Peyer's patch (tissue), 4 donors: ENCODE measurements around the gene OR2Z1. TPM values are rescaled to one million over a fixed set of nuclear protein-coding genes. Genes with fewer than 3 reads are reported as not detected.
"Not testable (repeated sequence)": the region's sequence is repeated elsewhere in the genome, so short reads cannot be mapped to it uniquely, and the experiment has no call there.

Experiments
- DNase-seq, 3 donors: peaks; one replicate each; pipeline ENCODE4 v3.0.0-alpha.2; 2017 to 2019
- H3K27ac ChIP-seq, 4 donors: fragments of 200-600 bp; sonication (generic); one replicate each; pipeline ENCODE4 v1.5.1; 2016 to 2019
- H3K27me3 ChIP-seq, 2 donors: fragments of 200-600 bp; sonication (generic); one replicate each; pipeline ENCODE4 v1.5.1; 2019
- H3K36me3 ChIP-seq, 3 donors: fragments of 200-600 bp; sonication (generic); one replicate each; pipeline ENCODE4 v1.5.1; 2016 to 2019
- H3K4me1 ChIP-seq, 4 donors: fragments of 200-600 bp; sonication (generic); one replicate each; pipeline ENCODE4 v1.5.1; 2016 to 2019
- H3K4me3 ChIP-seq, 4 donors: fragments of 200-600 bp; sonication (generic); 1 replicate in 3 of 4; 2 replicates in 1 of 4; pipeline ENCODE4 v1.5.1; 2016 to 2019; ENCODE audit warnings: mild to moderate bottlenecking in 1 of 4
- H3K9me3 ChIP-seq, 4 donors: fragments of 200-600 bp; sonication (generic); one replicate each; pipeline ENCODE4 v1.5.1; 2016 to 2019; ENCODE audit warnings: mild to moderate bottlenecking in 1 of 4
- POLR2A ChIP-seq, 2 donors: fragments of 450-650 bp; IDR thresholded peaks; one replicate each; pipeline ENCODE4 v1.5.1; 2017; ENCODE audit warnings: antibody characterized with exemption in 2 of 2, mild to moderate bottlenecking in 2 of 2, moderate library complexity in 2 of 2
- total RNA-seq, 4 donors: library from RNA; depleted of rRNA; stranded (reverse); fragments of >200 nt; gene quantifications; one replicate each; pipeline ENCODE4 v1.1.0, GENCODE V29; 2016
- TF ChIP-seq, protein P1 (sequence below), 6 experiments: fragments of 450-650 bp in 4 of 6; fragments of 200-600 bp in 2 of 6; sonication (generic) in 1 of 6; IDR thresholded peaks; one replicate each; pipeline ENCODE4 v1.5.1; 2017 to 2019; ENCODE audit warnings: antibody characterized with exemption in 6 of 6, mild to moderate bottlenecking in 3 of 6, moderate library complexity in 1 of 6

The OR2Z1 gene
- total RNA-seq, 4 donors from 2014 or later: not detected

- Histone ChIP-seq H3K27ac (no peak overlapping the region), H3K36me3 (no peaks in the 10 kb centered on the region), H3K27me3 (no peaks in the 10 kb centered on the region), H3K9me3 (no peaks in the 10 kb centered on the region), H3K4me3 (no peak overlapping the region), H3K4me1 (no peaks in the 10 kb centered on the region)
- DNase-seq: no peak
- no peak for TF ChIP-seq POLR2A (IDR thresholded peaks at IDR 0.05)
- TF ChIP-seq, protein P1, sequence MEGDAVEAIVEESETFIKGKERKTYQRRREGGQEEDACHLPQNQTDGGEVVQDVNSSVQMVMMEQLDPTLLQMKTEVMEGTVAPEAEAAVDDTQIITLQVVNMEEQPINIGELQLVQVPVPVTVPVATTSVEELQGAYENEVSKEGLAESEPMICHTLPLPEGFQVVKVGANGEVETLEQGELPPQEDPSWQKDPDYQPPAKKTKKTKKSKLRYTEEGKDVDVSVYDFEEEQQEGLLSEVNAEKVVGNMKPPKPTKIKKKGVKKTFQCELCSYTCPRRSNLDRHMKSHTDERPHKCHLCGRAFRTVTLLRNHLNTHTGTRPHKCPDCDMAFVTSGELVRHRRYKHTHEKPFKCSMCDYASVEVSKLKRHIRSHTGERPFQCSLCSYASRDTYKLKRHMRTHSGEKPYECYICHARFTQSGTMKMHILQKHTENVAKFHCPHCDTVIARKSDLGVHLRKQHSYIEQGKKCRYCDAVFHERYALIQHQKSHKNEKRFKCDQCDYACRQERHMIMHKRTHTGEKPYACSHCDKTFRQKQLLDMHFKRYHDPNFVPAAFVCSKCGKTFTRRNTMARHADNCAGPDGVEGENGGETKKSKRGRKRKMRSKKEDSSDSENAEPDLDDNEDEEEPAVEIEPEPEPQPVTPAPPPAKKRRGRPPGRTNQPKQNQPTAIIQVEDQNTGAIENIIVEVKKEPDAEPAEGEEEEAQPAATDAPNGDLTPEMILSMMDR (IDR thresholded peaks at IDR 0.05): no peak
Measured at GRCh38 chr19:8722032-8722431, 598 bp downstream of the OR2Z1 start.

DNA sequence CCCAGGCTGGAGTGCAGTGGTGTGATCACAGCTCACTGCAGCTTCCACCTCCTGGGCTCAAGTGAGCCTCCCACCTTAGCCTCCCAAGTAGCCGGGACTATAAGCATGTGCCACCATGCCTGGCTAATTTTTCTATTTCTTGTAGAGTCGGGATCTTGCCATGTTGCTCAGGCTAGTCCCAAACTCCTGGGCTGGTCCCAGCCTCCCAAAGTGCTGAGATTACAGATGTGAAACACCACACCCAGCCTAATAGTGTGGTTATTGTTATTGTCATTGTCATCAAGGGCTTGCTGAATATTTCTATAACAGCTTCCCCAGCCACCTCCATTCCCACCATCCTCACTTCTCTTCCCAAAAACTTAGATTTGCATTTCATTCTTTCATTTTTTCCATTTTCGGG is 2.8 kb downstream of the OR2Z1 start:
- Histone ChIP-seq H3K36me3 (no peaks in the 10 kb centered on the region), H3K9me3 (no peaks in the 10 kb centered on the region), H3K4me1 (no peaks in the 10 kb centered on the region), H3K27me3 (no peaks in the 10 kb centered on the region), H3K27ac (no peak overlapping the region), H3K4me3 (no peak overlapping the region)
- TF ChIP-seq, protein P1 (IDR thresholded peaks at IDR 0.05): no peak
- TF ChIP-seq POLR2A (IDR thresholded peaks at IDR 0.05): no peak
- DNase-seq: no peak

DNA sequence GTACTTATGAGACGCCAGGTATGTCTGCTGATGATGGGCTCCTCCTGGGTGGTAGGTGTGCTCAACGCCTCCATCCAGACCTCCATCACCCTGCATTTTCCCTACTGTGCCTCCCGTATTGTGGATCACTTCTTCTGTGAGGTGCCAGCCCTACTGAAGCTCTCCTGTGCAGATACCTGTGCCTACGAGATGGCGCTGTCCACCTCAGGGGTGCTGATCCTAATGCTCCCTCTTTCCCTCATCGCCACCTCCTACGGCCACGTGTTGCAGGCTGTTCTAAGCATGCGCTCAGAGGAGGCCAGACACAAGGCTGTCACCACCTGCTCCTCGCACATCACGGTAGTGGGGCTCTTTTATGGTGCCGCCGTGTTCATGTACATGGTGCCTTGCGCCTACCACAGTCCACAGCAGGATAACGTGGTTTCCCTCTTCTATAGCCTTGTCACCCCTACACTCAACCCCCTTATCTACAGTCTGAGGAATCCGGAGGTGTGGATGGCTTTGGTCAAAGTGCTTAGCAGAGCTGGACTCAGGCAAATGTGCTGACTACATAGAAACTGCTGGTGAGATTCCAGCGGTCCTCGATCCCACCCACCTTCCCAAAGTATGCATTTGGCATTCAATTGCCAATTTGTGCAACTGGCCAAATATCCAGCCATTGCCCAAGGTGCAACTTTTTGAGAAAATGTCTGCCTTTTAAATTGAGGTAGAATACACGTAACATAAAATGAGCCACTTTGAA is 10.2 kb downstream of the OR2Z1 start:
- DNase-seq: no peak
- H3K36me3 ChIP-seq: no peaks in the 10 kb centered on the region
- no peak overlapping the region for H3K27ac ChIP-seq

DNA sequence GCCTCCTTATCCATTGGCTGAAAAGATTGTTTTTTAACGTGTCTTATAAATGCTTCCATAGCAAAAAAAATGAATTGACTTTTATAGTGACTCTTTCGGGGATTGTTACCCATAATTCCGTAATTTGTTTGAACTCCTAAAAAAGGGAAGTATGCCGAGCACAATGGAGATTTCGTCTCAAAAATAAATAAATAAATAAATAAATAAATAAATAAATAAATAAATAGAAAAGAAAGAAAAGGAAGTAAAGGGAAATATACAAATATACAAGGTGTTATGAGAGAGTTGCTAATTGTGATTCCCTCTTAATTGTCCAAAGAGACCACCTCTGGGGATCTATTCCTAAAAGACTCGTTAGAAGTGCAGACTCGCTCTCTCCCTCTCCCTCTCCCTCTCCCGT is 16.9 kb downstream of the OR2Z1 start:
- H3K36me3 ChIP-seq: no peaks in the 10 kb centered on the region
- no peak overlapping the region for H3K27ac ChIP-seq
- no peak for TF ChIP-seq POLR2A (IDR thresholded peaks at IDR 0.05)
- TF ChIP-seq, protein P1 (IDR thresholded peaks at IDR 0.05): no peak
- H3K9me3 ChIP-seq: no peaks in the 10 kb centered on the region
- no peaks in the 10 kb centered on the region for H3K27me3 ChIP-seq
- no peaks in the 10 kb centered on the region for H3K4me1 ChIP-seq
- no peak overlapping the region for H3K4me3 ChIP-seq
- DNase-seq: no peak

More for the DNA sequence above, 10.2 kb downstream of the OR2Z1 start:
- Histone ChIP-seq H3K27me3 (no peaks in the 10 kb centered on the region), H3K9me3 (peaks cover 0 to 5% (median 0%) of the 10 kb centered on the region in 4 donors), H3K4me3 (no peak overlapping the region), H3K4me1 (no peaks in the 10 kb centered on the region)
- no peak for TF ChIP-seq POLR2A (IDR thresholded peaks at IDR 0.05)
- TF ChIP-seq, protein P1 (IDR thresholded peaks at IDR 0.05): no peak

GRCh38 chr19:8739291-8740065 is 18.0 kb downstream of the OR2Z1 start:
- H3K27me3 ChIP-seq, DNase-seq, H3K4me3 ChIP-seq, H3K36me3 ChIP-seq, H3K9me3 ChIP-seq, H3K27ac ChIP-seq, H3K4me1 ChIP-seq: not testable (repeated sequence)

DNA sequence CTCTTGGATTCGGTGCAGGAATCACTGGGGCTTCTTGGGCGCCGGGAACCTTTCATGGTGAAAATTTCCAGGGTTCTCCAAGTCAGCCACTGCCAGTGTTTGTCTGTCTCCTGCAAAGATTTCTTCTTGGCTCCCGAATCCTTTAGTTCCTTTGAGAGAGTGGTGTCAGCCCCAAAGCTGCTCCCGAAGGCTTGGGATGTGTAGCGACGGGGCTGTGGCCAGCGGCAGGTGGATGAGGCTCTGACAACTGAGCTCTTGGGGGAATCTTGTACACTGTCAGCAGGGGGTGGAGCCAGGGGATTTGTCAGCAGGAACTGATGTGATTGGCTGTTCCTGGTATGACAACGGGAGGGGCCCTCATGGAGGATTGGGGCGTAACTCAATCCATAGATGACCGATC is 45.8 kb downstream of the OR2Z1 start:
- not testable (repeated sequence) for H3K9me3 ChIP-seq, H3K27me3 ChIP-seq, H3K4me3 ChIP-seq, DNase-seq, H3K36me3 ChIP-seq, H3K27ac ChIP-seq, H3K4me1 ChIP-seq

DNA sequence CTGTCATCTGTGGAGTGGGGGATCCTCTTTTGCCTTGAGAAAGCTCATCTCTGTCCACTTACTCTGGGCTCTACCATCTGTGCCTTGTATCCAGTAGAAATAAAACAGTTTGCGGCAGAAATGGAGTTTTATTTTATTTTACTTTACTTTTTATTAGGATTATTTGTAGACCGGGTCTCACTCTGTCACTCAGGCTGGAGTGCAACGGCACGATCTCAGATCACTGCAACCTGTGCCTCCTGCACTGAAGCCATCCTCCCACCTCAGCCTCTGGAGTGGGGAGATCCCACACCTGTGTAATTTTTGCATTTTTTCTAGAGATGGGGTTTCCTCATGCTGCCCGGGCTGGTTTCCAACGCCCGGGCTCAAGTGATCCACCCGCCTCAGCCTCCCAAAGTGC is 47.8 kb downstream of the OR2Z1 start:
- H3K9me3 ChIP-seq, H3K4me1 ChIP-seq, H3K36me3 ChIP-seq, DNase-seq, H3K27ac ChIP-seq, H3K27me3 ChIP-seq, H3K4me3 ChIP-seq: not testable (repeated sequence)

GRCh38 chr19:8773587-8773986 is 52.2 kb downstream of the OR2Z1 start:
- DNase-seq: not testable (repeated sequence)

More at GRCh38 chr19:8773587-8773986, 52.2 kb downstream of the OR2Z1 start:
- not testable (repeated sequence) for H3K4me1 ChIP-seq, H3K4me3 ChIP-seq, H3K27me3 ChIP-seq, H3K36me3 ChIP-seq, H3K27ac ChIP-seq, H3K9me3 ChIP-seq
